ENCODE measurements around the gene FREM2. TPM values are rescaled to one million over a fixed set of nuclear protein-coding genes. Genes with fewer than 3 reads are reported as not detected.

FREM2 gene
- total and polyA plus RNA-seq, 2 of the 13 experiments (the other 11 are each of a cell fraction or from before 2014, with no cell fraction given), result not detected

- CTCF ChIA-PET (ENCODE audit: low intra/inter-chr PET ratio, low total read pairs), result no interaction called here
- Histone ChIP-seq H3K4me3 (replicated peaks in 1 of 3; ENCODE audit: insufficient read depth in 1 of 3, low read depth in 2 of 3, low read length in 3 of 3) (no peak overlapping the region), H3K9me3 (ENCODE audit: low read length) (no peaks in the 10 kb centered on the region), H3K4me2 (ENCODE audit: low read depth, low read length) (no peak overlapping the region), H4K20me1 (ENCODE audit: insufficient read depth, low read length) (no peaks in the 10 kb centered on the region), H3K27ac (ENCODE audit: extremely low read length, insufficient read depth, low read length) (no peak overlapping the region), H3K4me1 (ENCODE audit: insufficient read depth, low read length) (no peaks in the 10 kb centered on the region), H3K27me3 (ENCODE audit: control insufficient read depth in 1 of 2, insufficient read depth in 2 of 2, low read length in 2 of 2) (no peaks in the 10 kb centered on the region), H3K36me3 (replicated peaks in 1 of 2; ENCODE audit: control insufficient read depth in 1 of 2, insufficient read depth in 2 of 2, low read length in 2 of 2) (no peaks in the 10 kb centered on the region), H3K79me2 (ENCODE audit: insufficient read depth, low read length) (no peaks in the 10 kb centered on the region), H3K9ac (ENCODE audit: insufficient read depth, low read depth, low read length) (no peak overlapping the region), H2AFZ (ENCODE audit: low read length) (no peak overlapping the region)
- no peak for DNase-seq (ENCODE audit: low spot score)
- no peak for FAIRE-seq
- in situ Hi-C loops (cut with HindIII; ENCODE audit: extremely low pct_ligation_motif_present, low pct_unique_long_range_greater_than_20kb) (no loop called here), intact Hi-C loops (cut with micrococcal nuclease; ENCODE audit: unreplicated experiment) (no loop called here)
- TF ChIP-seq TP53 (CRISPR knock-in tag; conservative IDR thresholded peaks at IDR 0.05) (no peak), SMARCC2 (IDR thresholded peaks at IDR 0.05) (no peak), ZNF567 (CRISPR knock-in tag; IDR thresholded peaks at IDR 0.05; ENCODE audit: borderline replicate concordance) (no peak), SATB2 (CRISPR knock-in tag; IDR thresholded peaks at IDR 0.05) (no peak), ZNF652 (CRISPR knock-in tag; IDR thresholded peaks at IDR 0.05; ENCODE audit: borderline replicate concordance, low read depth) (no peak), ZNF207 (IDR thresholded peaks at IDR 0.05; ENCODE audit: borderline replicate concordance) (no peak), ZNF232 (CRISPR knock-in tag; IDR thresholded peaks at IDR 0.05; ENCODE audit: borderline replicate concordance) (no peak), CREB3 (CRISPR knock-in tag; IDR thresholded peaks at IDR 0.05) (no peak), GRHL1 (CRISPR knock-in tag; conservative IDR thresholded peaks at IDR 0.05) (no peak), FOSL1 (CRISPR knock-in tag; IDR thresholded peaks at IDR 0.05; ENCODE audit: borderline replicate concordance) (no peak), GATA4 (IDR thresholded peaks at IDR 0.05; ENCODE audit: borderline replicate concordance, low read depth) (no peak)
- TF ChIP-seq, protein P1, sequence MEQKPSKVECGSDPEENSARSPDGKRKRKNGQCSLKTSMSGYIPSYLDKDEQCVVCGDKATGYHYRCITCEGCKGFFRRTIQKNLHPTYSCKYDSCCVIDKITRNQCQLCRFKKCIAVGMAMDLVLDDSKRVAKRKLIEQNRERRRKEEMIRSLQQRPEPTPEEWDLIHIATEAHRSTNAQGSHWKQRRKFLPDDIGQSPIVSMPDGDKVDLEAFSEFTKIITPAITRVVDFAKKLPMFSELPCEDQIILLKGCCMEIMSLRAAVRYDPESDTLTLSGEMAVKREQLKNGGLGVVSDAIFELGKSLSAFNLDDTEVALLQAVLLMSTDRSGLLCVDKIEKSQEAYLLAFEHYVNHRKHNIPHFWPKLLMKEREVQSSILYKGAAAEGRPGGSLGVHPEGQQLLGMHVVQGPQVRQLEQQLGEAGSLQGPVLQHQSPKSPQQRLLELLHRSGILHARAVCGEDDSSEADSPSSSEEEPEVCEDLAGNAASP (CRISPR knock-in tag; IDR thresholded peaks at IDR 0.05; ENCODE audit: borderline replicate concordance), result no peak
- no TSS peak for BruUV-seq (replicated peaks)
- POLR2A ChIA-PET, result no interaction called here
- ATAC-seq, result no peak
- WGBS (ENCODE audit: low lambda C conversion rate), result 3% methylated on average over 6 of the region's 6 CpGs
Measured at GRCh38 chr13:38669234-38669964, 17.5 kb upstream of the FREM2 start.
